Transverse colon (tissue), 4 donors: ENCODE data around the gene ANKRD11. TPM values are rescaled to one million over a fixed set of nuclear protein-coding genes. Genes with fewer than 3 reads are reported as not detected.

Experiments used
- DNase-seq: peaks from one replicate; pipeline ENCODE4 v3.0.0-alpha.2; 2019
- H3K27ac ChIP-seq, 4 donors: fragments of 200-600 bp; sonication (generic); 2 replicates each; pipeline ENCODE4 v1.5.1; 2016 to 2018; ENCODE audit warnings: inconsistent platforms in 4 of 4
- H3K27me3 ChIP-seq: fragments of 200-600 bp; sonication (generic); 2 replicates; pipeline ENCODE4 v1.5.1; 2017; ENCODE audit warnings: inconsistent platforms
- H3K36me3 ChIP-seq, 4 donors: fragments of 200-600 bp; sonication (generic); 2 replicates each; pipeline ENCODE4 v1.5.1; 2017 to 2019; ENCODE audit warnings: inconsistent platforms in 4 of 4
- H3K4me1 ChIP-seq, 4 donors: fragments of 200-600 bp; sonication (generic); 2 replicates each; pipeline ENCODE4 v1.5.1; 2017 to 2020; ENCODE audit warnings: inconsistent platforms in 4 of 4
- H3K4me3 ChIP-seq, 4 donors: fragments of 200-600 bp; sonication (generic); 1 replicate in 1 of 4; 2 replicates in 3 of 4; pipeline versions ENCODE4 v1.5.1 to v1.6.1; 2017 to 2019; ENCODE audit warnings: inconsistent platforms in 4 of 4
- H3K9me3 ChIP-seq, 2 donors: fragments of 200-600 bp; sonication (generic); 2 replicates each; pipeline ENCODE4 v1.5.1; 2017 to 2019; ENCODE audit warnings: inconsistent platforms in 2 of 2
- CTCF ChIP-seq, 5 experiments: fragments of 200-600 bp in 3 of 5; fragments of 450-650 bp in 2 of 5; sonication (generic) in 3 of 5; IDR thresholded peaks; 1 replicate in 2 of 5; 2 replicates in 3 of 5; pipeline ENCODE4 v1.5.1; 2016 to 2017; ENCODE audit warnings: antibody characterized with exemption in 5 of 5, inconsistent platforms in 3 of 5, mild to moderate bottlenecking in 2 of 5, moderate library complexity in 1 of 5
- EP300 ChIP-seq: sonication (generic); formaldehyde crosslinking; IDR thresholded peaks from one replicate; pipeline ENCODE4 v1.6.1; 2017; ENCODE audit warnings: antibody characterized with exemption, low read depth
- POLR2A ChIP-seq: fragments of 450-650 bp; IDR thresholded peaks from one replicate; pipeline ENCODE4 v1.6.1; 2016; ENCODE audit warnings: antibody characterized with exemption, mild to moderate bottlenecking, moderate library complexity
- POLR2AphosphoS5 ChIP-seq, 3 donors: sonication (generic); formaldehyde crosslinking; IDR thresholded peaks; one replicate each; pipeline ENCODE4 v1.6.1; 2016; ENCODE audit warnings: antibody characterized with exemption in 3 of 3
- WGBS, 2 donors: methylation state at CpG; one replicate each; pipeline ENCODE4 v1.1.5; 2018; ENCODE audit warnings: low coverage in 1 of 2; 5-methylcytosine and 5-hydroxymethylcytosine counted together
- in situ Hi-C, 4 donors: fragments of 200-750 bp; cut with MboI; loops; one replicate each; pipeline versions ENCODE4 v1.15.0 to v1.15.1; 2017; ENCODE audit warnings: low sequenced_read_pairs in 3 of 4, low pct_ligation_motif_present in 1 of 4, low pct_unique_long_range_greater_than_20kb in 1 of 4
- intact Hi-C: fragments of 100-400 bp; cut with DNase I; formaldehyde crosslinking; loops from one replicate; pipeline ENCODE4 v1.15.1; 2023; ENCODE audit warnings: low total_unique reads
- total RNA-seq, 4 donors: library from RNA; depleted of rRNA; stranded (reverse); fragments of >200 nt; gene quantifications; one replicate each; pipeline ENCODE4 v1.1.0, GENCODE V29; 2016

ANKRD11 gene
- total RNA-seq, 4 donors from 2014 or later: 109 to 281 (median 142) TPM

- Histone ChIP-seq H3K9me3 (no peaks in the 10 kb centered on the region), H3K27me3 (no peaks in the 10 kb centered on the region), H3K4me3 (no peak overlapping the region), H3K4me1 (peaks cover 20 to 52% (median 34%) of the 10 kb centered on the region in 4 donors), H3K27ac (no peak overlapping the region), H3K36me3 (no peaks in the 10 kb centered on the region)
- intact Hi-C loops: loop anchor here (10.0 kb wide), 1 partner anchor 146 kb away; no protein-coding TSS in a partner anchor
- in situ Hi-C loops: loop anchor here in 2 of 4 donors (10.0 kb wide), 2 partner anchors 156 to 166 kb away; partner anchors contain the start of genes ANKRD11 (in 1 of the 2) and SPG7 (in 1 of the 2)
- 40 to 71% methylated on average over 1 to 6 of the region's 6 CpGs for WGBS, 2 donors
- TF ChIP-seq CTCF (IDR thresholded peaks at IDR 0.05) (no peak), POLR2A (no peak), EP300 (no peak), POLR2AphosphoS5 (IDR thresholded peaks at IDR 0.05) (no peak)
- no peak for DNase-seq
Measured at GRCh38 chr16:89338863-89339262, 151.5 kb downstream of the ANKRD11 start.

- Histone ChIP-seq H3K27ac (no peak overlapping the region), H3K36me3 (no peaks in the 10 kb centered on the region), H3K4me1 (peaks cover 20 to 53% (median 33%) of the 10 kb centered on the region in 4 donors), H3K9me3 (no peaks in the 10 kb centered on the region), H3K27me3 (no peaks in the 10 kb centered on the region), H3K4me3 (no peak overlapping the region)
- intact Hi-C loops: loop anchor here (10.0 kb wide), 1 partner anchor 147 kb away; no protein-coding TSS in a partner anchor
- DNase-seq: no peak
- in situ Hi-C loops: loop anchor here in 2 of 4 donors (10.0 kb wide), 2 partner anchors 157 to 167 kb away; partner anchors contain the start of genes ANKRD11 (in 1 of the 2) and SPG7 (in 1 of the 2)
- 92% methylated on average over 9 of the region's 11 CpGs; no CpG with 5 or more reads in 1 of the 2 donors for WGBS, 2 donors
- TF ChIP-seq EP300: no peak
- TF ChIP-seq CTCF (IDR thresholded peaks at IDR 0.05): no peak
- no peak for TF ChIP-seq POLR2AphosphoS5 (IDR thresholded peaks at IDR 0.05)
- no peak for TF ChIP-seq POLR2A
Measured at GRCh38 chr16:89337965-89338364, 152.4 kb downstream of the ANKRD11 start.

DNA sequence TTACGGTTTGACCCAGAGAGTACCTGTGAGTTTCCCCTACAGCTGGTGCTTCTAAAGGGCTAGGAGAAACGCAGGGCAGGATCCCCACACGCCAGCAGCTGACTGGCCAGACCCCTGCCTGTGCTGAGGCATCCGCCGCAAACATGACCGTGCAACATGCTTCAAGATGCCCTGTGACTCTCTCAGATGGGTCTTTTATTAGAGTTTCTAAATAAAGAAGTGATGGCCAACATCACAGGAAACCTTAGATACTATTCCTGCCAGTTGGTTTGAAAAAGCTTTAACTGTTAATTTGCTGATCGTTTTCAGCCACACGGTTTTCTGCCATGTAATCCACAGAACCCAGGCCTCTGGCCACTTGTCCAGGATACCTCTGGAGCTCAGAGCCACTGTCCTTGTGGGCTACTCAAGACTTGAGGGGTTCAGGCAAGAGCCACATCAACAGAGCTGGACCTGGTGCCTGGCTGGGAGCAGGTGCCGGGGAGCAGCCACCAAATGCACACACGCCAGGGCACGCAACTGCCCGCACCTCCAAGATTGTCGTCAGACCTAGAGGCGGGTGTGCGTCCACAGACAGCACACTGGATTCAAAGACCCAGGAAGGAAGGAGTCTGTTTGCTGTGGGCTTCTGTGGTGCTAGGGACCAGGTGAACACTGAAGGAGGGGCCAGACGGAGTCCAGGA lies 154.4 kb downstream of the ANKRD11 start:
- DNase-seq: no peak
- Histone ChIP-seq H3K36me3 (no peaks in the 10 kb centered on the region), H3K9me3 (no peaks in the 10 kb centered on the region), H3K4me3 (no peak overlapping the region), H3K27me3 (no peaks in the 10 kb centered on the region), H3K4me1 (peaks cover 20 to 67% (median 30%) of the 10 kb centered on the region in 4 donors), H3K27ac (no peak overlapping the region)
- 60 to 82% methylated on average over 2 to 16 of the region's 16 CpGs for WGBS, 2 donors
- TF ChIP-seq EP300: no peak
- TF ChIP-seq POLR2A: no peak
- no peak for TF ChIP-seq CTCF (IDR thresholded peaks at IDR 0.05)
- TF ChIP-seq POLR2AphosphoS5 (IDR thresholded peaks at IDR 0.05): no peak
- in situ Hi-C loops: loop anchor here in 2 of 4 donors (10.0 kb wide), 2 partner anchors 159 to 169 kb away; partner anchors contain the start of genes ANKRD11 (in 1 of the 2) and SPG7 (in 1 of the 2)
- intact Hi-C loops: loop anchor here (10.0 kb wide), 1 partner anchor 149 kb away; no protein-coding TSS in a partner anchor

GRCh38 chr16:89334988-89335802 lies 155.2 kb downstream of the ANKRD11 start:
- in situ Hi-C loops: loop anchor here in 2 of 4 donors (10.0 kb wide), 2 partner anchors 160 to 170 kb away; partner anchors contain the start of genes ANKRD11 (in 1 of the 2) and SPG7 (in 1 of the 2)
- peaks cover 20 to 75% (median 29%) of the 10 kb centered on the region in 4 donors for H3K4me1 ChIP-seq

More at GRCh38 chr16:89334988-89335802, 155.2 kb downstream of the ANKRD11 start:
- TF ChIP-seq CTCF (IDR thresholded peaks at IDR 0.05): no peak
- no peak for TF ChIP-seq EP300
- TF ChIP-seq POLR2AphosphoS5 (IDR thresholded peaks at IDR 0.05): no peak
- no peak for TF ChIP-seq POLR2A
- no peak overlapping the region for H3K4me3 ChIP-seq
- intact Hi-C loops: loop anchor here (5.0 to 10.0 kb wide), 2 partner anchors 150 to 172 kb away; partner anchors contain the start of gene SPG7
- no peak for DNase-seq
- no peaks in the 10 kb centered on the region for H3K27me3 ChIP-seq
- H3K27ac ChIP-seq: no peak overlapping the region
- no peaks in the 10 kb centered on the region for H3K36me3 ChIP-seq
- 85% methylated on average over 22 of the region's 22 CpGs; no CpG with 5 or more reads in 1 of the 2 donors for WGBS, 2 donors
- no peaks in the 10 kb centered on the region for H3K9me3 ChIP-seq
